Measurements from ENCODE around the gene PTPRC.

Gene PTPRC

GRCh38 chr1:198612471-198613260 lies 26.2 kb upstream of the PTPRC start:
- H3K9me3 ChIP-seq (ENCODE audit: insufficient read depth, low read length): no peaks in the 10 kb centered on the region
- no peak overlapping the region for H3K4me3 ChIP-seq (ENCODE audit: insufficient read length, low read depth)
- no peaks in the 10 kb centered on the region for H3K27me3 ChIP-seq (ENCODE audit: insufficient read depth, insufficient read length)
- H3K9ac ChIP-seq (ENCODE audit: insufficient read length, low read depth): no peak overlapping the region
- no peaks in the 10 kb centered on the region for H3K36me3 ChIP-seq (ENCODE audit: insufficient read depth, insufficient read length, low read length)
- TF ChIP-seq SUZ12 (IDR thresholded peaks at IDR 0.05; ENCODE audit: extremely low read depth, insufficient read depth, insufficient read length) (no peak), YY1 (IDR thresholded peaks at IDR 0.05; ENCODE audit: insufficient read depth, insufficient read length) (no peak)
- DNase-seq (ENCODE audit: low read depth, low spot score): no peak
- no peaks in the 10 kb centered on the region for H3K4me1 ChIP-seq (ENCODE audit: insufficient read depth, insufficient read length)

GRCh38 chr1:198617406-198617805 lies 21.4 kb upstream of the PTPRC start:
- H3K4me1 ChIP-seq (ENCODE audit: insufficient read depth, insufficient read length): no peaks in the 10 kb centered on the region
- no peaks in the 10 kb centered on the region for H3K9me3 ChIP-seq (ENCODE audit: insufficient read depth, low read length)
- DNase-seq (ENCODE audit: low read depth, low spot score): no peak
- no peak overlapping the region for H3K9ac ChIP-seq (ENCODE audit: insufficient read length, low read depth)
- H3K4me3 ChIP-seq (ENCODE audit: insufficient read length, low read depth): no peak overlapping the region
- no peaks in the 10 kb centered on the region for H3K27me3 ChIP-seq (ENCODE audit: insufficient read depth, insufficient read length)
- no peak for TF ChIP-seq YY1 (IDR thresholded peaks at IDR 0.05; ENCODE audit: insufficient read depth, insufficient read length)
- no peak for TF ChIP-seq SUZ12 (IDR thresholded peaks at IDR 0.05; ENCODE audit: extremely low read depth, insufficient read depth, insufficient read length)
- TF ChIP-seq ZNF274 (IDR thresholded peaks at IDR 0.05; ENCODE audit: low read depth, low read length): no peak
- H3K36me3 ChIP-seq (ENCODE audit: insufficient read depth, insufficient read length, low read length): no peaks in the 10 kb centered on the region

- Histone ChIP-seq H3K9me3 (ENCODE audit: insufficient read depth, low read length) (no peaks in the 10 kb centered on the region), H3K4me3 (ENCODE audit: insufficient read length, low read depth) (no peak overlapping the region), H3K36me3 (ENCODE audit: insufficient read depth, insufficient read length, low read length) (no peaks in the 10 kb centered on the region), H3K4me1 (ENCODE audit: insufficient read depth, insufficient read length) (no peaks in the 10 kb centered on the region), H3K27me3 (ENCODE audit: insufficient read depth, insufficient read length) (no peaks in the 10 kb centered on the region), H3K9ac (ENCODE audit: insufficient read length, low read depth) (no peak overlapping the region)
- no peak for TF ChIP-seq SUZ12 (IDR thresholded peaks at IDR 0.05; ENCODE audit: extremely low read depth, insufficient read depth, insufficient read length)
- TF ChIP-seq YY1 (IDR thresholded peaks at IDR 0.05; ENCODE audit: insufficient read depth, insufficient read length): no peak
- TF ChIP-seq ZNF274 (IDR thresholded peaks at IDR 0.05; ENCODE audit: low read depth, low read length): no peak
- no peak for DNase-seq (ENCODE audit: low read depth, low spot score)
These were observed 19.3 kb upstream of the PTPRC start for GRCh38 chr1:198619375-198620140.

GRCh38 chr1:198620218-198620617 lies 18.6 kb upstream of the PTPRC start:
- Histone ChIP-seq H3K4me1 (ENCODE audit: insufficient read depth, insufficient read length) (no peaks in the 10 kb centered on the region), H3K9me3 (ENCODE audit: insufficient read depth, low read length) (no peaks in the 10 kb centered on the region), H3K27me3 (ENCODE audit: insufficient read depth, insufficient read length) (no peaks in the 10 kb centered on the region), H3K36me3 (ENCODE audit: insufficient read depth, insufficient read length, low read length) (no peaks in the 10 kb centered on the region), H3K9ac (ENCODE audit: insufficient read length, low read depth) (no peak overlapping the region), H3K4me3 (ENCODE audit: insufficient read length, low read depth) (no peak overlapping the region)
- DNase-seq (ENCODE audit: low read depth, low spot score): no peak
- no peak for TF ChIP-seq ZNF274 (IDR thresholded peaks at IDR 0.05; ENCODE audit: low read depth, low read length)
- no peak for TF ChIP-seq YY1 (IDR thresholded peaks at IDR 0.05; ENCODE audit: insufficient read depth, insufficient read length)
- TF ChIP-seq SUZ12 (IDR thresholded peaks at IDR 0.05; ENCODE audit: extremely low read depth, insufficient read depth, insufficient read length): no peak

GRCh38 chr1:198620951-198621824 lies 17.7 kb upstream of the PTPRC start:
- no peaks in the 10 kb centered on the region for H3K4me1 ChIP-seq (ENCODE audit: insufficient read depth, insufficient read length)
- no peaks in the 10 kb centered on the region for H3K36me3 ChIP-seq (ENCODE audit: insufficient read depth, insufficient read length, low read length)
- H3K4me3 ChIP-seq (ENCODE audit: insufficient read length, low read depth): no peak overlapping the region
- no peak for DNase-seq (ENCODE audit: low read depth, low spot score)
- H3K9me3 ChIP-seq (ENCODE audit: insufficient read depth, low read length): no peaks in the 10 kb centered on the region
- no peaks in the 10 kb centered on the region for H3K27me3 ChIP-seq (ENCODE audit: insufficient read depth, insufficient read length)
- H3K9ac ChIP-seq (ENCODE audit: insufficient read length, low read depth): no peak overlapping the region
- TF ChIP-seq YY1 (IDR thresholded peaks at IDR 0.05; ENCODE audit: insufficient read depth, insufficient read length): no peak
- no peak for TF ChIP-seq ZNF274 (IDR thresholded peaks at IDR 0.05; ENCODE audit: low read depth, low read length)
- TF ChIP-seq SUZ12 (IDR thresholded peaks at IDR 0.05; ENCODE audit: extremely low read depth, insufficient read depth, insufficient read length): no peak

- H3K9ac ChIP-seq (ENCODE audit: insufficient read length, low read depth): no peak overlapping the region
- H3K4me3 ChIP-seq (ENCODE audit: insufficient read length, low read depth): no peak overlapping the region
These were observed 16.8 kb upstream of the PTPRC start for GRCh38 chr1:198622001-198622400.

More at GRCh38 chr1:198622001-198622400, 16.8 kb upstream of the PTPRC start:
- Histone ChIP-seq H3K4me1 (ENCODE audit: insufficient read depth, insufficient read length) (no peaks in the 10 kb centered on the region), H3K27me3 (ENCODE audit: insufficient read depth, insufficient read length) (no peaks in the 10 kb centered on the region), H3K9me3 (ENCODE audit: insufficient read depth, low read length) (no peaks in the 10 kb centered on the region), H3K36me3 (ENCODE audit: insufficient read depth, insufficient read length, low read length) (no peaks in the 10 kb centered on the region)
- TF ChIP-seq YY1 (IDR thresholded peaks at IDR 0.05; ENCODE audit: insufficient read depth, insufficient read length) (no peak), ZNF274 (IDR thresholded peaks at IDR 0.05; ENCODE audit: low read depth, low read length) (no peak), SUZ12 (IDR thresholded peaks at IDR 0.05; ENCODE audit: extremely low read depth, insufficient read depth, insufficient read length) (no peak)
- no peak for DNase-seq (ENCODE audit: low read depth, low spot score)
